Muscle of arm (tissue), 12 donors: ENCODE data around the gene RNF212B. TPM values are rescaled to one million over a fixed set of nuclear protein-coding genes. Genes with fewer than 3 reads are reported as not detected.
"Not testable (repeated sequence)": the region's sequence is repeated elsewhere in the genome, so short reads cannot be mapped to it uniquely, and the experiment has no call there.

Experiments
- DNase-seq: peaks from one replicate; pipeline ENCODE4 v3.0.0-alpha.2; 2013
- polyA plus RNA-seq, 12 donors: library from polyadenylated mRNA; unstranded; fragments of 120-200 nt; gene quantifications; one replicate each; pipeline ENCODE4 v1.2.1, GENCODE V29; 2013; ENCODE audit not compliant: insufficient read length in 12 of 12

RNF212B gene
- polyA plus RNA-seq, 12 donors = 0.60 to 0.65 (median 0.63) TPM; not detected in 9

GRCh38 chr14:23241061-23241715 lies 3.5 kb downstream of the RNF212B start:
- not testable (repeated sequence) for DNase-seq

- DNase-seq = no peak
Measured at GRCh38 chr14:23242076-23242475, 4.3 kb downstream of the RNF212B start.

- DNase-seq = no peak
Measured at GRCh38 chr14:23243066-23243465, 5.3 kb downstream of the RNF212B start.

- DNase-seq = no peak
Measured at GRCh38 chr14:23245282-23245681, 7.5 kb downstream of the RNF212B start.

GRCh38 chr14:23248601-23249000 lies 10.9 kb downstream of the RNF212B start:
- DNase-seq = no peak

- DNase-seq = no peak
Measured at GRCh38 chr14:23249824-23250223, 12.1 kb downstream of the RNF212B start.

GRCh38 chr14:23252006-23252405 lies 14.3 kb downstream of the RNF212B start:
- DNase-seq = no peak

GRCh38 chr14:23252420-23253333 lies 14.9 kb downstream of the RNF212B start:
- no peak for DNase-seq

GRCh38 chr14:23258256-23258655 lies 20.5 kb downstream of the RNF212B start:
- no peak for DNase-seq

GRCh38 chr14:23259426-23259825 lies 21.7 kb downstream of the RNF212B start:
- DNase-seq = no peak

- DNase-seq = not testable (repeated sequence)
Measured at GRCh38 chr14:23260849-23261248, 23.1 kb downstream of the RNF212B start.

- no peak for DNase-seq
Measured at GRCh38 chr14:23269193-23269592, 31.5 kb downstream of the RNF212B start.

GRCh38 chr14:23275412-23275811 lies 37.7 kb downstream of the RNF212B start:
- DNase-seq = no peak

GRCh38 chr14:23277189-23277588 lies 39.5 kb downstream of the RNF212B start:
- DNase-seq = no peak

- not testable (repeated sequence) for DNase-seq
Measured at GRCh38 chr14:23277928-23278327, 40.2 kb downstream of the RNF212B start.

- DNase-seq = no peak
Measured at GRCh38 chr14:23281247-23281646, 43.5 kb downstream of the RNF212B start.

GRCh38 chr14:23284654-23285529 lies 47.2 kb downstream of the RNF212B start:
- DNase-seq = no peak

- no peak for DNase-seq
Measured at GRCh38 chr14:23285530-23286019, 47.8 kb downstream of the RNF212B start.

- peak; percentile 98 for DNase-seq
Measured at GRCh38 chr14:23286020-23286901, 48.5 kb downstream of the RNF212B start, which contains the start of gene HOMEZ. Gene HOMEZ (minus strand): TSS chr14:23286132. CDS start chr14:23285952, 180 bp downstream.

- no peak for DNase-seq
Measured at GRCh38 chr14:23286902-23287479, 49.3 kb downstream of the RNF212B start.
